GM13976 (cell line): ENCODE measurements around the gene CFD.
"Not testable (repeated sequence)": the region's sequence is repeated elsewhere in the genome, so short reads cannot be mapped to it uniquely, and the experiment has no call there.

Experiments used
- DNase-seq: peaks from one replicate; pipeline ENCODE4 v3.0.0; 2012; ENCODE audit warnings: low spot score
- in situ Hi-C: fragments of 300-500 bp; cut with MboI; formaldehyde crosslinking; loops from one replicate; pipeline ENCODE4 v1.12.0; 2022; ENCODE audit warnings: low sequenced_read_pairs, mixed read lengths, inconsistent platforms; ENCODE audit not compliant: unreplicated experiment
- TF ChIP-seq, protein P1 (sequence below): IDR thresholded peaks from 2 replicates; pipeline ENCODE4 v1.5.1; 2012; ENCODE audit warnings: borderline replicate concordance, mild to moderate bottlenecking; ENCODE audit not compliant: insufficient read depth; ENCODE audit errors: extremely low read depth, missing control alignments, control extremely low read depth

Gene CFD

DNA sequence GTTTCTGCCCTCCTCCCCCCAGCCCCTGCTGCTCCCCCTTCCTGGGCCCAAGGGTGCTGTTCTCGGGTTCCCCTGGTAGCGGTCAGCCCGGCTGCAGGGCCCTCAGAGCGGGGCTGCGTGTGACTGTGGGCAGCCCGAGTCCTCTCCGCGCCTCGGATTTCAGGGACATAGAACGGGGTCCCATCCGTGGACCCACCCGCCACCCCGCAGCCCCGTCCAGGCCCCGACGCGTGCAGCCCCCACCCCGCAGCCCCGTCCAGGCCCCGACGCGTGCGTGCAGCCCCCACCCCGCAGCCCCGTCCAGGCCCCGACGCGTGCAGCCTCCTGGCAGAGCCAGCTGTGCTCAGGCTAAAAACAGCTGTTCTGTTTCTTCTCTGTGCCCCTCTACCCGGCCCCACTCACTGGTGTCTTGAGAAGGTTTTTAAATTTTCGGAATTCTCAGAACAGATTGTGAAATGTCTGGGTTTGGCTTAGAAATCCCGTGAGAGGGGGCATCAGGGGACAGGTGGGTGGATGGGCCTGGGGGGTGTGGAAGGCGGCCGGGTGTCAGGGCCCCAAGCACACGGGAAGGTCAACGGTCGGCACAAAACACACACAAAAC, 24.2 kb upstream of the CFD start:
- in situ Hi-C loops, result no loop called here
- TF ChIP-seq, protein P1, sequence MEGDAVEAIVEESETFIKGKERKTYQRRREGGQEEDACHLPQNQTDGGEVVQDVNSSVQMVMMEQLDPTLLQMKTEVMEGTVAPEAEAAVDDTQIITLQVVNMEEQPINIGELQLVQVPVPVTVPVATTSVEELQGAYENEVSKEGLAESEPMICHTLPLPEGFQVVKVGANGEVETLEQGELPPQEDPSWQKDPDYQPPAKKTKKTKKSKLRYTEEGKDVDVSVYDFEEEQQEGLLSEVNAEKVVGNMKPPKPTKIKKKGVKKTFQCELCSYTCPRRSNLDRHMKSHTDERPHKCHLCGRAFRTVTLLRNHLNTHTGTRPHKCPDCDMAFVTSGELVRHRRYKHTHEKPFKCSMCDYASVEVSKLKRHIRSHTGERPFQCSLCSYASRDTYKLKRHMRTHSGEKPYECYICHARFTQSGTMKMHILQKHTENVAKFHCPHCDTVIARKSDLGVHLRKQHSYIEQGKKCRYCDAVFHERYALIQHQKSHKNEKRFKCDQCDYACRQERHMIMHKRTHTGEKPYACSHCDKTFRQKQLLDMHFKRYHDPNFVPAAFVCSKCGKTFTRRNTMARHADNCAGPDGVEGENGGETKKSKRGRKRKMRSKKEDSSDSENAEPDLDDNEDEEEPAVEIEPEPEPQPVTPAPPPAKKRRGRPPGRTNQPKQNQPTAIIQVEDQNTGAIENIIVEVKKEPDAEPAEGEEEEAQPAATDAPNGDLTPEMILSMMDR, result no peak
- DNase-seq, result no peak

- in situ Hi-C loops, result no loop called here
- TF ChIP-seq, protein P1, result no peak
- no peak for DNase-seq
These were observed 18.8 kb upstream of the CFD start, which contains the start of gene PRTN3 for GRCh38 chr19:840519-841206. Gene PRTN3 (plus strand): TSS chr19:840999. CDS start chr19:841009, 10 bp downstream.

DNA sequence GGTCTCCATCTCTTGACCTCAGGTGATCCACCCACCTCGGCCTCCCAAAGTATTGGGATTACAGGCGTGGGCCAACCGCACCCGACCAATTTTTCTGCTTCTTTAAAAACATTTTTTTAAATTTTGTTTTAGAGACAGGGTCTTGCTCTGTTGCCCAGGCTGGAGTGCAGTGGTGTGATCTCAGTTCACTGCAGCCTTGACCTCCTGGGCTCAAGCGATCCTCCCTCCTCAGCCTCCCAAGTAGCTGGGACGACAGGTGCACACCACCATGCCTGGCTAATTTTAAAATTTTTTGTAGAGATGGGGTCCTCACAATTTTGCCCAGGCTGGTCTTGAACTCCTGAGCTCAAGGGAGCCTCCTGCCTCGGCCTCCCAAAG, 16.7 kb upstream of the CFD start:
- DNase-seq, in situ Hi-C loops: not testable (repeated sequence)

GRCh38 chr19:843180-843835, 16.2 kb upstream of the CFD start:
- in situ Hi-C loops, result no loop called here
- TF ChIP-seq, protein P1, result no peak
- no peak for DNase-seq

- in situ Hi-C loops, result no loop called here
- DNase-seq, result no peak
- TF ChIP-seq, protein P1, result no peak
These were observed 15.5 kb upstream of the CFD start for GRCh38 chr19:843836-844545.

- in situ Hi-C loops, result no loop called here
- DNase-seq, result no peak
- TF ChIP-seq, protein P1, result no peak
These were observed 14.9 kb upstream of the CFD start for GRCh38 chr19:844546-844971.
